ENCODE results near the gene RXFP4.
A peak's percentile ranks its signal among the peaks of the same experiment; 100 is the strongest.
"Not testable (repeated sequence)": the region's sequence is repeated elsewhere in the genome, so short reads cannot be mapped to it uniquely, and the experiment has no call there.

Gene RXFP4, protein sequence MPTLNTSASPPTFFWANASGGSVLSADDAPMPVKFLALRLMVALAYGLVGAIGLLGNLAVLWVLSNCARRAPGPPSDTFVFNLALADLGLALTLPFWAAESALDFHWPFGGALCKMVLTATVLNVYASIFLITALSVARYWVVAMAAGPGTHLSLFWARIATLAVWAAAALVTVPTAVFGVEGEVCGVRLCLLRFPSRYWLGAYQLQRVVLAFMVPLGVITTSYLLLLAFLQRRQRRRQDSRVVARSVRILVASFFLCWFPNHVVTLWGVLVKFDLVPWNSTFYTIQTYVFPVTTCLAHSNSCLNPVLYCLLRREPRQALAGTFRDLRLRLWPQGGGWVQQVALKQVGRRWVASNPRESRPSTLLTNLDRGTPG

DNA sequence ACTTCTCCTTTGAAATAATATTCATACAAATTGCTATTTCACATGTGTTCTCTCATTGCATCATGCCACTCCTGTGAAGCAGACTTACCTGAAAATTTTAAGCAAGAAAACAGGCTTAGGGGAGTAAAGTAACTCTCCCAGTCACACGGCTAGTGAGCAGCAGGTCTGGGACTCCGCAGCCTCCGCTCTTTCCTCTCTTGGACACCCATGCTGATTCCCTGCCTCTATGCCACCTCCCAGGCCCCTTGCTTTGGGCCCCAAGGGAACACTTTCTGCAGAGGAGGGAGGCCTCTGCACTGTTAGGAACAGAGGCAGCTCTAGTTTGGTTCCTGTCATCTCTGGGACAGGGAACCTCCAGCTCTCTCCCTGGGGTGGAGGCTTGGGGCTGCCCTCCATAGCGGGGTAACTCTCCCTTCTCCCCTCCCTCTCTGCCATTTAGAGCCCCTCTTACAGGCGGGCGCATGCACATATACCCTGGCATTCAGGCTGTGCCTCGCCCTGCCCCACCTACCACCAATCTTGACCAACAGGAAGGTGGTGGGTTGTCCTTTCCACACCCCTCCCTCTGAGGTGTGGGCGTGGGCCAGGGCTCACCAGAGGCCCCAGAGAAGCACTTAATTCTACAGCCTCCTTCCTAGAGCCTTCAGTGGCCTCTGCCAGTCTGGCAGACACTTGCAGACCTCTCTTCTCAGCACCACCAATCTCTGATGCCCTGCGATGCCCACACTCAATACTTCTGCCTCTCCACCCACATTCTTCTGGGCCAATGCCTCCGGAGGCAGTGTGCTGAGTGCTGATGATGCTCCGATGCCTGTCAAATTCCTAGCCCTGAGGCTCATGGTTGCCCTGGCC, at the start of gene RXFP4:
TSS of gene RXFP4 (plus strand) at position 646 of the 852 bp plus-strand sequence. CDS start at position 718, 72 bp downstream.
- DNase-seq (ENCODE audit: low spot score): no peak

DNA sequence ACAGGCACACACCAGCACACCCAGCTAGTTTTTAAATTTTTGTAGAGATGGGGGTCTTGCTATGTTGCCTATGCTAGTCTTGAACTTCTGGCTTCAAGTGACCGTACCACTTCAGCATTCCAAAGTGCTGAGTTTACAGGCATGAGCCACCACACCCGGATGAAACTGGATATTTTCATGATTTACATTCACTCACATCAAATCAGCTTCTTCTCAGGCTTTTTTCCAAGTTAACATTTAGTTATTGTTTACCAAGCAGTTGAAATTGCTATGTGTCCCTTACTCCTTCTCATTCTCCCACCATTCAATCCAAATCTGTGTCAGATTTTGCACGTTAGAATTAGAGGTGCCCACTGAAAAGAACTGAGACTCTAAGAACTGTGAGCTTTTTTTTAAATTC, 48.6 kb upstream of the RXFP4 start:
- DNase-seq (ENCODE audit: low spot score): no peak

DNA sequence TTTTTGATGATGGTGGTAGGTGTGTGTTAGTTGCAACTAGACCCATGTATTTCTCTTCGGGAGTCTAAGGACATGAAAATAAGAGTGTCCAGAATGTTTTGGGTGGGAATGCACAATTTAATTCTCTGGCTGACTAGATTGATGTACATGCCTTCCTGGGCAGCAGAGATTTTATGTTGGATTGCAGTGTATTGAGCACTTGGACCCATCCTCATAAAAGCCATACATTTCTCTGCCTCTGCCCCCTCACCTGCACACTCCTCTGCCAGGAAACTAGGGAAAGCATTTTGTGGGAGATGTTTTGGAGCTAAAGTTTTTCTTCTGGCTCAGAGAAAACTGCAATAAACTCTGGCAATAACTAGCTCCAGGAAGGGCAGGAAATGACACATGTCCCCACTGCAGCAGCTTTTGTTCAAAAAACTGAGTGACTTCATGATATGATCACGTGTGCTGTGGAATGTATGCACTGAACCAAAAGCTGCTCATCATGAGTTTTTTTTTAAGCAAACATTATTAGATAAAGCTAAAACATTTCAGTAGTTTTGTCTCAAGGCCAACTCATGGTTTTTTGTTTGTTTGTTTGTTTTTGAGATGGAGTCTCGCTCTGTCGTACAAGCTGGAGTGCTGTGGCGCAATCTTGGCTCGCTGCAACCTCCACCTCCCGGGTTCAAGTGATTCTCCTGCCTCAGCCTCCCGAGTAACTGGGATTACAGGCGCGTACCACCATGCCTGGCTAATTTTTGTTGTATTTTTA, 47.9 kb upstream of the RXFP4 start:
- no peak for DNase-seq (ENCODE audit: low spot score)

DNA sequence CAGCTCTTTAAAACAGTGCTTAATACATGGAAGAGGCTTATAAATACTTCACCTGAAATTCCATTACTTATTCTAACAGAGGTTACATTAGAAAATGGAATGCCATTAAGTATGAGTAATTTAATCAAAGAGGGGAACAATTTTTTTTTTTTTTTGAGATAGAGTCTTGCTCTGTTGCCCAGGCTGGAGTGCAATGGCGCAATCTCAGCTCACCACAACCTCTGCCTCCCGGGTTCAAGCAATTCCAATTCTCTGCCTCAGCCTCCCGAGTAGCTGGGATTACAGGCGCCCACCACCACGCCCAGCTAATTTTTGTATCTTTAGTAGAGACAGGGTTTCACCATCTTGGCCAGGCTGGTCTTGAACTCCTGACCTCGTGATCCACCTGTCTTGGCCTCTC, 45.8 kb upstream of the RXFP4 start:
- not testable (repeated sequence) for DNase-seq (ENCODE audit: low spot score)

DNA sequence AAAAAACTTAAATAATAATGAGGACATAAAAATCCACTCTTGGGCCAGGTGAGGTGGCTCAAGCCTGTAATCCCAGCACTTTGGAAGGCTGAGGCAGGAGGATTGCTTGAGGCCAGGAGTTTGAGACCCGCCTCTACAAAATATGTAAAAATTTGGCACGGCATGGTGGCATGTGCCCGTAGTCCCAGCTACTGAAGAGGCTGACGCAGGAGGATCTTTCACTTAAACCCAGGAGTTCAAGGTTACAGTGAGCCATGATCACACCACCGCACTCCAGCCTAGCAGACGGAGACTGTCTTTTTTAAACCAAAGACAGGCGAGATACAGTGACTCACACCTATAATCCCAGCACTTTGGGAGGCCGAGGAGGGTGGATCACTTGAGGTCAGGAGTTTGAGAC, 45.0 kb upstream of the RXFP4 start:
- not testable (repeated sequence) for DNase-seq (ENCODE audit: low spot score)

DNA sequence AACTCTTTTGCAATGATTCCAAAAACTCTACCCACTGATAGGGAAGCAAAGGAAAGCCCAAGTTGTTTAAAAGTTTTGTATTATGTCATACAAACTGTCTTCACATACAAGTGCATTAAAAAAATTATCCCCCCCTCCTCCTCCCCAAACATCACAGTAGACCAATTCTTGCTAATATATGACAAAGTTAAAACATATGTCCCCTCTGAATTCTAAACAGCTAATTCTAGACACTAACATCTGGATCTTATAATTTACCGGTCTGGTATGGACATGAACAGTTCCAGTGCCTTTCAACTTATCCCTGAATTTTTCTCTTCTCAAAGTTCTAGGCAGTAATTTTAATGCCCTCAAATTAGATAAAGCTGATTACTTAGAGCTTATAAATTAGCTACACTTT, 43.7 kb upstream of the RXFP4 start:
- no peak for DNase-seq (ENCODE audit: low spot score)

DNA sequence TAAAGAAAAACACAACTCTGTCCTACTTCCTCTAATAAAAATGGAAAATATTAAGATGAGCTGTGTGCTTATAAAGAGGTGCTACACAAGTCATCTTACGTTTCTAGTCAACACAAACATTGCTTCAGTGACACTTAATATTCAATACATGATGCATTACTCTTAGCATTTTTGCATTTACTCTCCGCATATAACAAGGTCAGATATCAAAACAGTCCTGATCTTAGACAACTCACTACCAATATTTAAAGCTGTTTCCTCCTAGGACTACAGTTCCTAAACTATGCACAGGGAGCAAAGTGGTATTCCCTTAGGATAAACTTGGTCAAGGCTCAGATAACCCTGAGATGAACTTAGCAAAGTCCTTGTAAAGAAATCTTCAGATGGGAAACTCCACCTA, 42.5 kb upstream of the RXFP4 start:
- no peak for DNase-seq (ENCODE audit: low spot score)

DNA sequence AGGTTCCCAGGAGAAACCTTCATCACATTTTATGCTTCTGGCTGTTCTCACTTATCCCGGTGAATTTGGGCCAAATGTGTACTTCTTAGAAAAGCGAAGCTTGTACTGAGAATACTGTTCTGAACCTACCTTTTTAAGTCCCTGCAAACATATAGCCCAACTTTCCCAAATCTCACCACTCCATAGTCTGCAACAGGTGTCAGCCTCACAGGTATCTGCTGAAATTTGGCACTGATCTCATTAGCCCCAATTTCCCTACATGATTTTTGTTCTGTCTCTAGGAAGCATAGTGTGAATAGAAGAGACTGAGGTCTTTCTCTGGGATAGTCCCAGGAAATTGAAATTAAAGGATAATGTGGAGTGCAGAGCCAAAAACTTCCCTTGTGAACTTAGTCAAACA, 41.8 kb upstream of the RXFP4 start:
- no peak for DNase-seq (ENCODE audit: low spot score)

DNA sequence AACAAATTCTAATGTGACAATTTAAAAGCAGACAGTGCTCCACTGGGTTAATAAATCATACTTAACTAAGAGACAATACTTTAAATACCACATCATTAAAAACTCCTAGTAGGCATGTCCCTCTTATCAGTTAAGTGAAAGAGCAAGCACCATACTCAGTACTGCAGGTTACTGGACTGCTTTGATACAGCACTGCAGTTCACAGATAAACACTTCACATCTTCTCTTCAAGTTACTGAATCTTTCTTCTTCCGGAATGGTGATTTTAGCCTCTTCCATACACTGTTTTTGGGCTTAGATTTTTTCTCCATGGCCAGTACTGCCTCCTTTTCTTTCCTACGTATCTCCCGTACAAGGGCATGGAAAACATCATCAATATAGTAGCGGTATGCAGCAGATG, 41.3 kb upstream of the RXFP4 start:
- no peak for DNase-seq (ENCODE audit: low spot score)

DNA sequence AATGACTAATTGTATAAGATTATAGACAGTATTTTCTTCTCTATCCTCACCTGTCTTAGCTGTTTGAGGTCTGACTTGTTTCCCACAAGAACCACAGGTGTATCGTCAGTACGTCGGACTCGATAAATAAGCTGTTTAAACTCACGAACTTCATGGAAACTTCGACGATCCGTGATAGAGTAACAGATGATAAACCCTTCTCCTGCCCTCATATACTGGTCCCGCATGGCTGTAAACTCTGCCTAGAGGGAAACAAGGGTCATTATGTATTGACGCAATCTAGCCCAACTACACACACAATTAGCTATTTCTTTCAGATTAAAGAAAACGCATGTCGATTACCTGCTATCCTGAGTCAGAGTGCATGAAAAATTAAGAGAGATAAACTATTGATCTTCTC, 37.2 kb upstream of the RXFP4 start:
- no peak for DNase-seq (ENCODE audit: low spot score)

DNA sequence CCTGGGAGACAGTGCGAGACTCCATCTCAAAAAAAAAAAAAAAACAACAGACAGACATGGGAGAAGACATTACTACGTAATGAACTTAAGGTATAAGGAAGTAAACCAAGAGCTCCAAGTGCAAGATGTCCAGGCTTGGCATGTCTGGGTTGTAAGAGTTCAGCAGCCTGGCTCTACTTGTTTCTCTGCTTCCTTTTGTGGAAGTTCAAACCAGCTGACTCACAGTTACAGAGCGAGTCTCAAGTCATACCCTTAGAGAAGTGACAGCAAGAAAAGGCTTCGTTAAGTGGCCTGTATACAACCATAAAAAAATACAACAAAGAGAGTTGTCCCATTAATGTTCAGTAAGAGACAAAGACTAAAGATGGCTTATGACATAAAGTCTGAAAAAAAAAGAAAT, 31.5 kb upstream of the RXFP4 start:
- DNase-seq (ENCODE audit: low spot score): no peak

DNA sequence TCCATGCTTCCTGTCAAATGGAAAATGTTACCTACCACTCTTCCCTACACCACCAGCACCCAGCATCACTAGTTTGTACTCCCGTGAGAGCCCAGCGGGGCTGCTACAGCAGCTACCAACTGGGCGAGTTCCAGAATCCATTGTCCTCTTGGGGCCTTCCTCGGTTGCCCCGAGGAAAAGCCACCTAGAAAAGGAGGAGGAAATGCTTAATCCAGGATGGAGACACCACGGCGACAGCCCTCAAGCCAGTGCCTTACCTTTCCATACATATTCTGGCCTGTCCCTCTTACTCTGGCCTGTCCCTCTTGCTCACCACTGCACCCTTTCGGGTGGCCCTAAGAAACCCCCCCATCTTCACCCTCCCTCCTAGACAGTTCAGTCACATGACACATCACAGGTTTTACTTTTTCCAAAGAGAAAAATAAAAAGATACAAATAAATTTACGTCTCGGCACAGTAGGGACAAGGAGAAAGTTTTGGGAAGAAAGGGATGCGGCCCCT, 30.8 kb upstream of the RXFP4 start:
- no peak for DNase-seq (ENCODE audit: low spot score)

DNA sequence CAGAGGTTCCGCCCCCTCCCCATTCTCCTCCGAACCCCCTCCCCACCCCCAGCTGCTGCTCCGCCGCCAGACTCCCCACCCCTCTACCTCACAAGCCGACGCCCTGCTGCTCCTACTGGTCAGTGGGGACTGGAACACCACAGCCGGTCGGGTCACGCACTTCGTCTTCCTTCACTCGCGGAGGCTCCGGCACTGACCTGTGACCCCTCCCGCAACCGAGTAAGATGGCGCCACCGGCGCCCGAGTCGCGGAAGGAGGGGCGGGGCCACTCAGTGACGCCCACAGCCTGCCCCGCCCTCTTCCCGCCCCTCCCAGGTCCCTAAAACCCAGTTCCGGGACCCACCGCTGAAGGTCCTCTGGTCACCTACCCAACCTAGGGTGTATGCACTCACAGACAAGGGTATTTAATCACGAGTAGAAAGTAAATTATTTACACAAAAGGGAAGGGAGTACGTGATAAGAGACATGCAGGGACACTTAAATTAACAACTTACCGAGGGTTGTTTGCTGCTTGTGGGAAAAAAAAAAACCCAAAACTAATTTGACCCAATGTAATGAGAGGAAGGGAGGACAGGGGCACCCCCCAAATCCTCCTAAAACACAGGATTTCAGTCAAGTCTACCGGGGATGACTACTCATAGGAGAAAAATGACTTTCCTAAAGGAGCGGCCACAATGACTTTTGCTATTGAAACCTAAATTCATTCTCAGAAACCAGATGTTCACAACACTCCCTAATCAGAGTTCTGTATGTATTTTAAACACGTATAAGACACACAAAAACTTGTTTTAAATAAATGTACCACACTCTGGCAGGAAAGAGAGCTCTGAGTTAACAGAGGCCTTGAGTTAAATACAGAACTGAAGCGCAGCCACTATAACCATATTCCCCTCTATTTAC, 30.0 kb upstream of the RXFP4 start, which contains the start of gene RIT1:
TSS of gene RIT1 (minus strand) at position 194 of the 900 bp plus-strand sequence. CDS start 588 bp downstream, outside the sequence.
- peak; percentile 91 for DNase-seq (ENCODE audit: low spot score)

DNA sequence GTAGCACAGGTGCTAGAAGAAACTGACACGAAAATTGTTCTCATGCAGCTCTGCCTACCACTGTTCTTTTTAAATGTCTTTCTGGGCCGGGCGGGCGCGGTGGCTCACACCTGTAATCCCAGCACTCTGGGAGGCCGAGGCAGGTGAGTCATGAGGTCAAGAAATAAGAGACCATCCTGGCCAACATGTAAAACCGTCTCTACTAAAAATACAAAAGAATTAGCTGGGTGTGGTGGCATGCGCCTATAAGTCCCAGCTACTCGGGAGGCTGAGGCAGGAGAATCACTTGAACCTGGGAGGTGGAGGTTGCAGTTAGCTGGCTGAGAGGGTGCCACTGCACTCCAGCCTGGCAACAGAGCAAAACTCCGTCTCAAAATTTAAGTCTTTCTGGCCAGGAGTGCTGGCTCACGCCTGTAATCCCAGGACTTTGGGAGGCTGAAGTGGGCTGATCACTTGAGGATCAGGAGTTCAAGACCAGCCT, 29.3 kb upstream of the RXFP4 start:
- no peak for DNase-seq (ENCODE audit: low spot score)

DNA sequence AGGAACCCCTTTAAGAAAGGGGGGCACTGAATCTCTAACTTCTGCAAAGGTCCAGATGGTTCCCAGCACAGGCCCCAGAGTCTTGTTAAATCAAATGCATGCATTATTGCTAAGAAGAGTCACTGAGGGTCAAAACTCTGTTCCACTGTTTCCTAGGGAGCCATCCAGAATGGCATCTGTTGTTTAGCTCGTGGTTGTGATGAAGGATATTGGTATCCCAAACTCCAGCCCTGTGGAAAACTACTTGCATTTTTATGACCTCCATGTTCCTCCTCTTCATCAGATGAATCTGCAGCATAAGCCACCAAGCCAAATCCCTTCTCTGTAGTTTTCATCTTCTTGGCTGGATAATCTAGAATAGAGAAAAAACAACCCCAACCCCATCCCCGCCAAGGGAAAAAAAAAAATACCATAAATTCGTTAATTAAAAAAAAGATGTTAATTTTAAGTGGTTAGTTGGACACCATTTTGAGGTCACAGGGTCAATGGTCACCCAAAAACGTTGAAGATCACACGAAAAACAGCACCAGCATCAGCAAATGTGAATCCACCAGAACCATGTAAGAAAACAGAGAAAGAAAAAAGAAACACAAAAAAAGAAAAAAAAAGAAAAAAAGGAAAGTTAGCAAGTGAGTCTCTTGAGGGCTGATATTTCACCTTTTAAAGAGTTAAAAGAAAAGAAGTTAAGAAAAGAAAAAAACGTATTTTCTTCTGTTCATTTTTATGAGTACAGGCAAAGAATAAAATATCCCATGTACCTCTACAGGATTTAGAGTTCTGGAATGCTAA, 27.3 kb upstream of the RXFP4 start:
- no peak for DNase-seq (ENCODE audit: low spot score)

DNA sequence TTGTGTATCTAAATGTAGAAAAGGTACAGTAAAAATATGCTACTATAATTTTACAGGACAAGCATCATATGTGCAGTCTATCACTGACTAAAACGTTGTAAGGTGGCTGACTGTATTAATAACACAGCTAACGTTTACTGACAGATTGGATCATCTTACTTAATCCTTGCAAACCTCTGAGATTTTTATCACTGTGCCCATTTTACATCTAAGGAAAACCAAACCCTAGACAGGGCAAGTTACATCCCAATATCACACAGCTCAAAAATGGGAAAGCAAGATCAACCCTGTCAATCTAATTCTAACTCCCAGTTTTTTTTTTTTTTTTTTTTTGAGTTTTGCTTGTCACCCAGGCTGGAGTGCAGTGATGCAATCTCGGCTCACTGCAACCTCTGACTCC, 22.8 kb upstream of the RXFP4 start:
- no peak for DNase-seq (ENCODE audit: low spot score)

DNA sequence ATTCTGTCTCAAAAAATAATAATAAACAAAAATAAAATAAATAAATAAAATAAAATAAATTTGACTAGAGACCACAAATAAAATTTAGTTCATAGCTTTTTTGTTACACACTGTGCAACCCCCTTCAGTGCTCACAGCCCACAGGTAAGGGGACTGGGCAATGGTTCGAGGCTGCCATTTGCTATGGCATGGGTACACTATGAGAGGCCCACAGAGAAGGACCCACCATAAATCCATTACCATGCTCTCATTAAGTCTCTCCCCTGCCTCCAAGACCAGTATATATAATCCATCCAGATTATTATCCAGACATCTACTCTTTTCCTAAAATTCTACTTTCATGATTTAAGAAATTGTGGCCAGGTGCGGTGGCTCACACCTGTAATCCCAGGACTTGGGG, 21.6 kb upstream of the RXFP4 start:
- DNase-seq (ENCODE audit: low spot score): no peak

DNA sequence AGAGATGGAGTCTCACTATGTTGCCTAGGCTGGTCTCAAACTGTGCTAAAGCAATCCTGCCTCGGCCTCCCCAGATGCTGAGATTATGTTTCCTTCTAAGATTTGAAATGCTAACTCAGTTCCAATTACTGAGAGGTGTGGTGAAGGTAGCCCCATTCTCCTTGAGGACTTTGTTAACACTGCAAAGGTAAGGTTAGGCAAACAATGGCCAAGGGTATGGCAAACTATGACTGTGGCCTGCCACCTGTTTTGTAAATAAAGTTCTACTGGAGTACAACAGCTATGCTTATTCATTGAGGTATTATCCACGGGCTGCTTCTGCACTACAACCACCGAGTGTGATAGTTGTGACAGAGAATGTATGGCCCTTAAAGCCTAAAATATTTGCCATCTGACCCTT, 20.7 kb upstream of the RXFP4 start:
- no peak for DNase-seq (ENCODE audit: low spot score)

DNA sequence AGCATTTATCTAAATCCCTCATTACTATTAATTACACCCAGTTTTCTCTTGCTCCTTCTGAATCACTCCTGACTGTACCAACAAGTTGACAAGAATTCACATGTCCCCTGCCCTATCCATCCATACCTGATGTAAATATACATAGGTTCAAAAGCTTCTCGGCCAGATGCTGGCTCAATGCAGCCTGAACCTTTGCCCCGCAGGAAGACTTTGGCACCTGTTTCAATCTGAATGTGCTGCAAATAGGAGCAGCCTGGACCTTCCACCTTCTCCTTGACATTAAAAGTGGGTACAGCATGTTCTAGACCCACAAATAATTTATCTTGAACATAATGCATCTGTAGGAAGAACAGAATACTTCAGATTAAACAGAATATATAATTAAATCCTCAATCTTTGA, 15.9 kb upstream of the RXFP4 start:
- DNase-seq (ENCODE audit: low spot score): no peak

DNA sequence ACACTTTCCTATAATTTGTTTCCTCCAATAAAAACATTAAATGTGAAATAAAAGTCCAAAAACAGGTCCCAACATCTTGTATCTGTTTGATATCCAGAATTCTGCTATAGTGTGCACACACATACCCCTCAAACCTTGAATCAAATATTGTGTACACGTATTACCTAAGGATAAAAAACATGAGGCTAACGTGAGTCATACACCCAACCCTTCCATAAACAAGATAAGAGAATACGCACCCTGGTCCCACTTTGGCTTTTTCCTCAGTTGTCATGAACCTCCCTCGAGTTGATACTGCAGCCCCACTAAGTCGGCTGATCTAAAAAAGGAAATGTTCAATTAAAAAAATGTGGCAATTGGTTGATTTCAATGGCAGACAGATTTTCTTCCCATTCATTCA, 12.4 kb upstream of the RXFP4 start:
- DNase-seq (ENCODE audit: low spot score): no peak

Data from germinal center (tissue), 1 donor.